ENCODE results near the gene RAB15.

The RAB15 gene

DNA sequence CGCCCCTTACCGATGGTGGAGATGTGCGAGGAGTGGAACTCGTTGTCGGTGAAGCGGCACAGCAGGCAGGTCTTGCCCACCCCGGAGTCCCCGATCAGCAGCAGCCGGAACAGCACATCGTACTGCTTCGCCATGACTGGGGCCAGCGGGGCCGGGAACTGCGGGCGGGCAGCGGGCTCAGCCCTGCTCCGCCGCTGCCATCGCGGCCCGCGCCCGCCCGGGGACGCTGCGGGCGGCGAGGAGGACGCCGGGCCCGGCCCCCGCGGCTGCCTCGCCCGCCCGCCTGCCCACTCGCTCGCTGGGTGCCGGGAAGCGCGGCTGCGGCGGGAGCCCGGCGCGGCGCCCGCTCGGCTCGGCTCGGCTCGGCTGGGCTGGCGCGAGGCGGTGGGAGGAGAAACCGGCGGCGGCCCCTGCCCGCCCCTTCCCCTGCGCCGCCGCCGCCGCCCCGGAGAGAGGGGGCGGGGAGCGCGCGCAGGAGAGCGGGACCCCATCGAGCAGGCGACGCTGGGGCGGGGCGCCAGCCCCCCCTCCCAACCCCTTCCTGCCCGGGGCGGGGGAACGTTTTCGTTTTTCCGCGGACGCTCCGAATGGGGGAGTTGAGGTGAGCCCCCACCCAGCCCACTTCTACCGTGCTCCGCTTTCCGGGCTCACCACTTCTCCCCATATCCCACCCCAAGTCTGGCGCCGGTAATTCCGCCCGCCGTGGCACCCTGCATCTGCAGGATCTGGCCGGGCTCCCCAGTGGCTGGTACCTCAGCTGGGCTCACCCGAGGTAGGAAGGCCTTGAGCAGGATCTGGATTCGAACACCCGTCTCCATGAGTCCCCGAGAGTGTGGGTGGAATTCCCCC lies at the start of gene RAB15:
Gene RAB15 (minus strand): TSS at position 394 of the 849 bp plus-strand sequence. CDS start 260 bp downstream, at position 134.
- in situ Hi-C loops (cut with MboI; ENCODE audit: low sequenced_read_pairs), result no loop called here

DNA sequence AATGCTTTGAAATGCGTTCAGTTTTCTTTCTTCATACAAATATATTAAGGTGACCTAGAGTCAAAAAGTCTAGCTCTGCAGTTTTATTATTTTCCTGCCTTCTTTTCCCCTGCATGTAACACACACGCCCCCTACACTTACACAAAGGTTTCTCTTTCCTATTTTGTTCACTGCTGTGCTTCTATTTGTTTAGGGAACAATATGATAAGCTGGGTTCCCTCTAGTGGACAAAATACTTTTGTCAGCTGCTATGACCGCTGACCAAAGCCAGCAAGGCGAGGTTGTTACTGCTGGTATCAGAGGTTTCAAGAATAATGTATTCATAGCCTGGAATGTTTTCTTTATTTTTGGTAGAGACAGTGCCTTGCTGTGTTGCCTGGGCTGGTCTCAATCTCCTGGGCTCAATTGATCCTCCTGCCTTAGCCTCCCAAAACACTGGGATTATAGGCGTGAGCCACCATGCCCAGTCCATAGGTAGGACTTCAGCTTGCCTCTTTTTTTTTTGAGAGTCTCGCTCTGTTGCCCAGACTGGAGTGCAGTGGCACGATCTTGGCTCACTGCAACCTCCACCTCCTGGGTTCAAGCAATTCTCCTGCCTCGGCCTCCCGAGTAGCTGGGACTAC lies 47.9 kb upstream of the RAB15 start:
- in situ Hi-C loops (cut with MboI; ENCODE audit: low sequenced_read_pairs), result no loop called here

DNA sequence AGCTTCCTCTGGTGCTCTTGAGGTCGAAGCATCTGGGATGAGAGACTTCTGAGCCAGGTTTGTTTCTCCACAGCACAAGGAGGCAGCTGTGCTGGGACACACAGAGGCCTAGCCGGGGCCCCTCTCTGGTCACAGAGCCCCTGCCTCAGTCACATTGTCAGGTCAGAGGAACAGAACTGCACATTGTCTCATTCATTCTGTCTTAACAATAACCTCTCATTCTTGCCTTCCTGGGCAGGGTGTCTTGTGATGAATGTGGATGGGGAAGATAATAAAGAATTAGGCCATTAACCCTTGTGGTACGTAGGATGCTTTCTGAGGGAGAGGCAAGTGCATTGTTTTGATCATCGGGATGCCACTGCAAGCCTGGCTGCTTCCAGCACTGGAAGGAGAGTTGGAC lies 44.3 kb upstream of the RAB15 start:
- in situ Hi-C loops (cut with MboI; ENCODE audit: low sequenced_read_pairs), result no loop called here

DNA sequence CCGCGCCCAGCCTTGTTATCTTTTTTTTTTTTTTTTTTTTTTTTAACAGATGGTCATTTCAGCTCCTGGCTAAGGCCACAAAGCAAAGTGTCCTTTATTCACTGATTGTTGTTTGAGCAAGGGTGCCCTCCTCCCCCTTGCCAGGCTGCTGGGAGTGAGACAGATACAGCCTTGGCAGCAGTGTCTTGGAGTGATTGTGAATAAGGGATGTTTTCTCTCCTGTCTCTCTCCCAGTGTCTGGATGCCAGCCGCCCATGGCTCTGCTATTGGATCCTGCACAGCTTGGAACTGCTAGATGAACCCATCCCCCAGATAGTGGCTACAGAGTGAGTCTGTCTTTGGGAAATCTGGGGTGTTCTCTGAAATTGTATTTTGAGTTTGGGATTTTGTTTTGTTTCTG lies 43.3 kb upstream of the RAB15 start:
- in situ Hi-C loops (cut with MboI; ENCODE audit: low sequenced_read_pairs), result no loop called here

DNA sequence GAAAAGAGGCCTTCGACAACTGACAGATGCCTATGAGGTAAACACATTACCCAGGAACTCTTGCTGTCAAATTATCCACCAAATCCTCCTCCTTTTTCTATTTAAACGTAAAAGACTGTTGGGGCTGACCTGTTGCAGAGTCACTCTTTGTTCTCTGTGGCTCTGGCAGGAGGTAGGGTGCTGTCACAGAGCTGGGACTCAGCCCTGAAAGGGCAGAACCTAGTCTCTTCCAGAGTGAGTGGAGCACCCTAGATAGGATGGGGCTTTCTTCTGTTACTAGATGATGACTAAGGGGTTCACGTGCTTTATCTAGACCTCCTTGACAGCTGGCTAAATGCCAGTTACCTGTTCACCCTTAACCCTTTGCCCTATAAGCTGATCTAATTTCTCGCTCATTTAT lies 40.2 kb upstream of the RAB15 start:
- in situ Hi-C loops (cut with MboI; ENCODE audit: low sequenced_read_pairs), result no loop called here

DNA sequence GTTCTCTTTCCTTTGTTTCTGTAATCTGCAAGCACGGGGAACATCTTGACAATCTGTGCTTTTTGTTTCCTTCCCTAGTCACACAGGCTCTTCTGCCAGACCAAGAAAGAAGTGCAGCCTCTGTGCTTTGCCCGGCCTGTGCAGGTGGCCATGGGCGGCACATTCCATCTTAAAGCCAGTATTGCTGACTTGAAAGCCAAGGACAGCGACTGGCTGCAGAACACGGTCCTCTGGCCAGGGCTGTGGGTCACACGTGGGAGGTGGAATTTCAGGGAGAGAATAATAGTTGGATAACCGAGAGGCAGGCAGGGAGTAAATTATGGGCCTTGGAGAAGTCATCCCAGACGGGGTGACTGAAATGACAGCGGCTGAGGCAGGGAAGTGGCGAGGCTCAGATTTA lies 39.4 kb upstream of the RAB15 start:
- in situ Hi-C loops (cut with MboI; ENCODE audit: low sequenced_read_pairs), result no loop called here

DNA sequence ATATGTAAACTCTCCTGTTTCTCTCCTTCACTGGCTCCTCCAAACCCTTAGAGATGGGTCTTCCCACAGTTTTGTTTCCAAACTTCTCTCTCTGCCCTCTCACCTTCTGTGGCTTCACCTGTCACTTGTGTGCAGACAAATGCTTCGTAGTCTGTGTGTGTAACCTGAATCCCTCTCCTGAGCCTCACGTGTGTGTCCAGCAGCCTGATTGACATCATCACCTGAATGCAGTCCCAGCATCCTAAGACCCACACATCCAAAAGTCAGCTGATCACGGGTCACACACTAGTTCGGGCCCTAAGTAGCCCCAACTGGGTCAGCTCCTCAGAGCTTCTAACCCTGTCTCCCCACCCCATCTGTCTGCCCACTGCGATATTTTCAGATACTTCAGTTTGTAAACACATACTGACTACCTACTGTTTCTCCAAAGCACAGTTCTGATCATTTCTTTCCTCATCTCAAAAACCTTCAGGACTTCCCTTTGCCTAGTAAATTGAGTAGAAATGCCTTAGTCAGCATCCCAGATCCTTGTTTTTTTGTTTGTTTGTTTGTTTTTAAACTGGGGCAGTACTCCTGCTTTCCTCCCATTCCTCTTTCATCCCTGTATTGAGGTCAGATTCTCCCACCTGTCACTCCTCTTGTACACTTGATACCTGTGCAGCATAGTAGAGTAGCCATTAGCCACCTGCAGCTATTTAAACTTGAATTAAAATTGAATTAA lies 38.2 kb upstream of the RAB15 start:
- in situ Hi-C loops (cut with MboI; ENCODE audit: low sequenced_read_pairs), result no loop called here

DNA sequence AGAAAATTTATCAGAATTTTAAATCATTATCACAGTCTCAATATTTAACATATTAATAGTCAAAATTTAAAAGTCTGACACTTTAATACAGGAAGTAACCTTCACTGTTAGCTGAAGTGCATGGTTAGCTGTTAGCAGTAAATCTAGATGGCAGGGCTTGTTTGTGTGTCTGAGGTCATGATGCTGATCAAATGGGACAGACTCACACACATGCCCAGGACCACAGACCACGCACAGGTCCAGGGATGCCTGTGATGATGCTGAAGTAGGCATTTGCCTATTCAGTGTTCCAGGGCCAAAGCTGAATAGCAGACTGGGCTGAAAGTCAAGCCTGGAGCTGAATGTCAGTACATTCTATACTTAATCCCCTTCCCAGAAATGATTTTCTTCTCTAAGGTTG lies 35.1 kb upstream of the RAB15 start:
- in situ Hi-C loops (cut with MboI; ENCODE audit: low sequenced_read_pairs), result no loop called here

DNA sequence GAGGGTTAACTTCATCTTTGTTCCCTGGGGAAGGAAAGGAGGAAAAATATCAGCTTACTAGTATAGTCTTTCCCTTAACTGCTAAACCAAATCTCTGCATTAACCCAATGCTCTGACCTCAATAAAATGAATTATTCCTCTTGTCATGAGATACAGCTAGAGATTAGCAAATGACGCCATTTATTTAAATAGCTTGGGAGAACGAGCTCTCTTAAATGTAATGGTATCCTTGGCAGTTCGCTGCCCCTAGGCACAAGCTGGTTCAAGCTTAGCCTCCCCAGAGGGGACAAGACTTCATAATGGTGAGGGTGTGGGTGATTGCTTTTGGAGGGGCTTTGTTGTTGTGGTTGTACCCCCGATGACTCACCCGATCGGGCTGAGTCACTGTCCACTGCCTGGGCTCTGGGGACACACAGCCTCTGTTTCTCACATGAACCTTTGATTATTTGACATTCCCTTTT lies 34.2 kb upstream of the RAB15 start:
- in situ Hi-C loops (cut with MboI; ENCODE audit: low sequenced_read_pairs), result no loop called here

DNA sequence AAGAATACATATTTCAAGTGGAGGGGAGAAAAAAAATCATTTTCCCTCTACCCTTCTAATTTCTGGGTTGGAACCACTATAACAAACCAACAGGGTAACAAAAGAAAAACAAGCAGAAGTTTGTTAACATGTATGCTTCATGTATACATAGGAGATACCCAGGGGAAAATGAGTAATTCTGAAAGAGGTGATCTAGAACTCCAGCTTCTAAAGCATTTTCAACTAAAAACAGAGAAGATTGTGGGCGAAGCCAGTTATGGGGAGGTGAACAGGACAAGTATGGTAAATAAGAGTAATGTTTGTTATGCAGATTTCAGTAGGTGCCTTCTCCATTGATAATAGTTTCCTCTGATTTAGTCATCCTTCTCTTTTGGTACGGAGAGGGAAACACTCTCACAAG lies 31.3 kb upstream of the RAB15 start:
- in situ Hi-C loops (cut with MboI; ENCODE audit: low sequenced_read_pairs), result no loop called here

DNA sequence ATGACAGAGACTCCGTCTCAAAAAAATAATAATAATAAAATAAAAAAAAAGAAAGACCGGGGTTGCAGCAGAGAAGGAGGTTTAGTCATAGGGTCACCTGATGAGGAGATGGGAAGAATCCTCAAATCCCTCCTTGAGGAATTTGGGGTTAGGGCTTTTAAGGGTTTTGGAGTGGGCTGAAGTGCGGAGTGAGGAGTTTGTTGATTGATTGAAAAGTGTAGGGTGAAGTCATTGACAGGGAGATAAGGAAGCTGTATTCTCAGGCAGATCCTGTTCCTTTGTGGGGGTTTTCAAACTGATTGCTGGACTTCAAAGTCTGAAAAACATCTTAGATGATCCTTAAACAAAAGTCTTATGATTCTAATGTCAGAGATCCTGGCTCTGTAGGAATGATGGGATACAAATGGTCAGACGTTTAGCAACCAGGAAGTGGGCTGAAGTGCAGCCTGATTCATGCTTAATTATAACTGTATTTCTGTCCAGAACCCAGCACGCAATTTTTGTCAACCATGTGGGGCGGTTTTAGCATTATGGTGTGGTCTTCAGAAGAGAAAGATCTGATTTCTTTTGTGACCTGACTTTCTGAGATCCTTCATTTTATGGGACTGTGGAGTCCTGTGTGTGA lies 30.6 kb upstream of the RAB15 start:
- in situ Hi-C loops (cut with MboI; ENCODE audit: low sequenced_read_pairs), result no loop called here

DNA sequence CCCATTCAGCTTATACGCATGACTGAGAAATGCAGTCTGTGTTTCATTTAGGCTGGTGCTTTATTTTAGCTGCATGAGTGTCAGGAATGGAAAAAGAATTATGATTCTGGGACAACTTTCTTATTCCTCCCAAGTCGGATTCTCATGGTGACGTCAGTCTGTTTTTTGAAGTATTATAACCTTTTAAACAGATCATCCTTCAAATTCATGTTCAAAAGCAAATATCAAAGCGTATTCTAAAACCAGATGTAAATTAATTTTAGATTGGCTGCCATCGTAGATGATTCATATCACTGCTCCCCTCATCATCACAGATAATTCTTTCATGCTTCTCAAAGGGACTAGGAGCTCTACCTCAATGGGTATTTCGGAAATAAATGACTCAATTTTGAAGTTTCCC lies 29.6 kb upstream of the RAB15 start:
- in situ Hi-C loops (cut with MboI; ENCODE audit: low sequenced_read_pairs), result no loop called here

DNA sequence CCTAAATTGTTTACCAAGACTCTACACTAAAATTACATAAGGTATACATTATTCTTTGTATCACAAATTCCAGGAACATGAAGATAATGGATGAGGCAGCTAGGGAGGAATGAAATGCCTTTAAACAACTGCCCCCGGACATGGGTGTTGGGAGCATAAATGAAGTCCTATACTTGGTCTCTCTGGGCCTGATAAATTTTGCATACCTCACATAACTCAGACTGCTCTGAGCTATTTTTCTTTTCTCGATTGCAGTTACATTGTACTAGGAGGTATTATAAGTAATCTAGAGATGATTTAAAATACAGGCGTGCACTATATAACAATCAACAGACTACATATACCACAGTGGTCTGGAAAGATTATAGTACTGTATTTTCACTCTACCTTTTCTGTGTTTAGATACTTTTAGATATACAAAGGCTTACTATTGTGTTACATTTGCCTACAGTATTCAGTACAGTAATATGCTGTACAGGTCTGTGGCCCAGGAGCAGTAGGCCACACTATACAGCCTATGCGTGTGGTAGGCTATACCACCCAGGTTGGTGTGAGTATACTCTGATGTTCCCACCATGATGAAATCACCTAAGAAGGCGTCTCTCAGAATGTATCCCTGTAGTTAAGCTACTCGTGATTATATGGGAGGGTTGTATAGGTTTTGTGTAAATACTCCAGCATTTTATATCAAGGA lies 28.9 kb upstream of the RAB15 start:
- in situ Hi-C loops (cut with MboI; ENCODE audit: low sequenced_read_pairs), result no loop called here

DNA sequence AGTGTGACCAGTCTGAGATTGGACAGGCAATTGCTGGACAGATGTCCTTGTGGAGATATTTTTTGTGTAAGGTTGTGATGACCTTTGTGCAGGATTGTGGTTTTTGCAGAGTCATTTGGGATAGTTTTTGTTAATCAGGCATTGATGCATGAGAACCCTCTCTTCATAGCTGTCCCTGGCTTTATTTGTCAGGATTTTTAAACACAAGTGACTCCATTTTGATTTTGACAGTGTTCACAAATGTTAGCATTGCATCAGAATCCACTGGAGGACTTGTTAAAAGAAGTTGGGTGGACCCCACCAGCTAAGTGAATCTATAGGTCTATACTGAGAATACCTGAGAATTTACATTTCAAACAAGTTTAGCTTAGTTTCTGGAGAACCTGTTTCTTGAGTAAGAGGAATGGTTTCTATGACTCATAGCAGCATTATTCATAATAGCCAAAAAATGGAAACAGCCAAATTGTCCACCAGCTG lies 26.4 kb upstream of the RAB15 start:
- in situ Hi-C loops (cut with MboI; ENCODE audit: low sequenced_read_pairs), result no loop called here

DNA sequence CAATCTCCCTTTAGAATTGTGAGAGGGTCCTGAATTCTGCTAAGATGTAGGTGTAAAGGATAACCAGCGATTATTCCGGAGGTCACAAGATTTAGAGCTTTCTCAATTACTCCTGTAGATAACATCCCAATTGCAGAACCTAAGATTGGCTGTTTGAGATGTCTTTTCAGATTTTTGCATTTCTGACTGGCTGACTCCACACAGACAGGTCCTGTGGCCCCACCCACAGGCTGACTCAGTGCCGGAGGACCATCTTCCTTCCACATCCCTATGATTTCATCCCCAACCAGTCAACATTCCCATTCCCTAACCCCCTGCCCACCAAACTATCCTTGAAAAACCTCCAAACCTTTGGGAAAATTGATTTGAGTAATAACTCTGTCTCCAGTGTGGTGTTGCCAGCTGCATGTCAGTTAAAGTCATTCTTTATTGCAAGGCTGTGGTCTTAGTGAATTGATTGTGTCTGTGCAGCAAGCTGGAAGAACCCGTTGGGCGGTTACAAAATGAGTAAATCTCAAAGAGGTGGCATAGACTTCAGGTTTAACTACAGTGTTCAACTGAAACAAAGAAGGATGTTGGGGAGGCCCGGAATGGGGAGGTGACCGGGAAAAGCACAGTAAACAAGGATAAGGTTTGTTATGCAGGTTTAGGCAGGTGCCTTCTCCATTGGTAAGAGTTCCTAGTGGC lies 25.1 kb upstream of the RAB15 start:
- in situ Hi-C loops (cut with MboI; ENCODE audit: low sequenced_read_pairs), result no loop called here

DNA sequence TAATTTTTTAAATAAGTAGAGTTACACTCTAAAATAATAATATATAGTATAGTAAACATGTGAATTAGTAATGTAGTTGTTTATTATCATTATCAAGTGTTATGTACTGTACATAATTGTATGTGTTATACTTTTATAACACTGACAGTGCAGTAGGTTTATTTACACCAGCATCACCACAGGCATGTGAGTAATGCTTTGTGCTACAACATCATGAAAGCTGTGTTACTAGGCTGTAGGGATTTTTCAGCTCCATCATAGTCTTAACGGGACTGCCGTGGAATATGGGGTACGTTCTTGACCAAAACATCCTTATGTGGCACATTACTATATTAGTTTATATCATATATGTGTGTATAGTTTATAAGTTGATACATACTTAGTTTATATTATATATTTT lies 23.2 kb upstream of the RAB15 start:
- in situ Hi-C loops (cut with MboI; ENCODE audit: low sequenced_read_pairs), result no loop called here

DNA sequence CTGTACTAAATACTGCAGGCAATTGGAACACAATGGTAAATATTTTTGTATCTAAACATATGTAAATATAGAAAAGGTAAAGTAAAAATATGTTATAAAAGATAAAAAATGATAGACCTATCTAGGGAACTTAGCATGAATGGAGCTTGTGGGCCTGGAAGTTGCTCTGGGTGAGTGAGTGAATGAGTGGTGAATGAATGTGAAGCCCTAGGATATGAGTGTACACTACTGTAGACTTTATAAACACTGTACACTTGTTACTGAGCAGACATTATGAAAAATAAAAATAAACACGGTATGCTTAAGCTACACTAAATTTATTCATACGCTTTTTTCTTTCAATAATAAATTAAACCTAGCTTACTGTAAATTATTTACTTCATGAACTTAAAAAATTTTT lies 22.4 kb upstream of the RAB15 start:
- in situ Hi-C loops (cut with MboI; ENCODE audit: low sequenced_read_pairs), result no loop called here

DNA sequence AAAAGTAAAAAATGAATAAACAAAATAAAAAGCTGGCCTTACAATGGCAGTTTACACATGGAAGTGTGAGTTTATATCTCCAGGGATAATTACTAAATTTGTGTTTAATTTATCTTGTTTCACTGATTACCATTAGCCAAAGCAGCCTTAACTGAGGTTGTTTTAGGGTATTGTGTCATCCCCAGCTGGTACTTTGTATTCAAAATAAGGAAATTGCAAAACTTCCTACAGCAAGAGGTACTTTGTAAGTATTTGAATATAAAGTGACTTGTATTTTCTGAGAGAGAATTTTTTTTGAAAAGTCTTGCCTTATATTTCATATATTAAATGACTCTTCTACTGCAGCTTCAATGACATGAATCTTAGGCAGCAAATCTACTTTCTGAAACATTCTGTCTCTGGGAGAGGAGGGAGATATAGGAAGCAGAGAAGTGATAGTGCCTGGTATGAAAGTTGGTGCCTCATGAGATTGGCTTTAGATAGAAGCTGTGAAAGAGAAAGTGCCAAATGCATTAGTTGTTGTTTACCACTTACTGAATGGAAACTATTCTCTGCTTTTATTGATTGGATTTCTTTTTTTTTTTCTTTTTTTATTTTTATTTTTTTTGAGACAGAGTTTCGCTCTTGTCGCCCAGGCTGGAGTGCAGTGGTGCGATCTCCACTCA lies 21.3 kb upstream of the RAB15 start:
- in situ Hi-C loops (cut with MboI; ENCODE audit: low sequenced_read_pairs), result no loop called here

DNA sequence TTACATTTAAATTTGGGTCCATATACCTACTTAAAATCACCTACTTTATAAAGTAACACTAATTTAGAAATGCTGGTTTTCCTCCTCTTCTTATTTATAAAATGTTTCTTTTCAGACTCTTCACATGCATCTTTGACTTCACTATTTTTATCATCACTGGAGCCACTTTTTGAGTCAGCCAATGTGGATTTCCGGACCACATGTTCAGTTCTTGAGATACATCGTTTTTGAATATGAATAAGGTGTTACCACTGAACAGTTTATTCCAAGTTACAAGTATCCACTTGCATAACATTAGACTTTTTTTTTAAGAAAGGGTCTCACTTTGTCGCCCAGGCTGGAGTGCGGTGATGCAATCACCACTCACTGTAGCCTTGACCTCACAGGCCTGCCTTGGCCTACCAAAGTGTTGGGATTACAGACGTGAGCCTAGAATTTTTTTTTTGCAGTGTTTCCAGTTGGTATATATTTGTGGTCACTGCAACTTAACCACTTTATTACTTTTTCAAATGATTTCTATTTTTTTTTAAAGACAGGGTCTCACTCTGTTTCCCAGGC lies 20.3 kb upstream of the RAB15 start:
- in situ Hi-C loops (cut with MboI; ENCODE audit: low sequenced_read_pairs), result no loop called here
